Prostate gland (tissue), 1 donor: ENCODE measurements around the gene CRY2.

ENCODE experiments used
- POLR2A ChIP-seq: fragments of 450-650 bp; IDR thresholded peaks from one replicate; pipeline ENCODE4 v1.6.1; 2016; ENCODE audit warnings: antibody characterized with exemption, mild to moderate bottlenecking
- POLR2AphosphoS5 ChIP-seq: sonication (generic); formaldehyde crosslinking; IDR thresholded peaks from one replicate; pipeline ENCODE4 v1.6.1; 2017; ENCODE audit warnings: antibody characterized with exemption

- TF ChIP-seq POLR2AphosphoS5 = peak; percentile 93
- TF ChIP-seq POLR2A = peak; percentile 40
Observed at GRCh38 chr11:45843158-45843924, 3.9 kb upstream of the CRY2 start.
